Glutamatergic neuron (in vitro differentiated cells): ENCODE measurements around the gene DCLK1. TPM values are rescaled to one million over a fixed set of nuclear protein-coding genes. Genes with fewer than 3 reads are reported as not detected.

Experiments used
- DNase-seq: peaks from one replicate; pipeline ENCODE4 v3.0.0; 2022
- H3K27ac Mint-ChIP-seq: one replicate; pipeline ENCODE4 v1.8.0; 2020; ENCODE audit warnings: mild to moderate bottlenecking, mixed read lengths, inconsistent platforms; ENCODE audit not compliant: unreplicated experiment
- H3K27me3 Mint-ChIP-seq: one replicate; pipeline ENCODE4 v1.8.0; 2020; ENCODE audit warnings: mild to moderate bottlenecking, moderate library complexity, mixed read lengths, inconsistent platforms; ENCODE audit not compliant: unreplicated experiment
- H3K36me3 Mint-ChIP-seq: one replicate; pipeline ENCODE4 v1.8.0; 2020; ENCODE audit warnings: mild to moderate bottlenecking, mixed read lengths, inconsistent platforms; ENCODE audit not compliant: unreplicated experiment
- H3K4me1 Mint-ChIP-seq: one replicate; pipeline ENCODE4 v1.8.0; 2020; ENCODE audit warnings: mild to moderate bottlenecking, low read depth, mixed read lengths, inconsistent platforms; ENCODE audit not compliant: unreplicated experiment
- H3K4me3 Mint-ChIP-seq: one replicate; pipeline ENCODE4 v1.8.0; 2020; ENCODE audit warnings: mild to moderate bottlenecking, mixed read lengths, inconsistent platforms; ENCODE audit not compliant: unreplicated experiment
- H3K9me3 Mint-ChIP-seq: one replicate; pipeline ENCODE4 v1.8.0; 2020; ENCODE audit warnings: mild to moderate bottlenecking, moderate library complexity, mixed read lengths, inconsistent platforms; ENCODE audit not compliant: unreplicated experiment
- CTCF ChIP-seq: fragments of 200-600 bp; sonication (generic); IDR thresholded peaks from one replicate; pipeline ENCODE4 v1.5.0; 2021; ENCODE audit not compliant: partially characterized antibody, unreplicated experiment
- total RNA-seq: library from RNA; stranded (reverse); fragmentation: NEBNext Ultra II Directional; extraction: Animal tissue kit (Norgen Biotek cat#: 25700); gene quantifications from one replicate; pipeline ENCODE4 v1.2.1, GENCODE V29; 2021; ENCODE audit not compliant: unreplicated experiment

Gene DCLK1
- total RNA-seq, 1 donor from 2014 or later = 63.9 TPM

DNA sequence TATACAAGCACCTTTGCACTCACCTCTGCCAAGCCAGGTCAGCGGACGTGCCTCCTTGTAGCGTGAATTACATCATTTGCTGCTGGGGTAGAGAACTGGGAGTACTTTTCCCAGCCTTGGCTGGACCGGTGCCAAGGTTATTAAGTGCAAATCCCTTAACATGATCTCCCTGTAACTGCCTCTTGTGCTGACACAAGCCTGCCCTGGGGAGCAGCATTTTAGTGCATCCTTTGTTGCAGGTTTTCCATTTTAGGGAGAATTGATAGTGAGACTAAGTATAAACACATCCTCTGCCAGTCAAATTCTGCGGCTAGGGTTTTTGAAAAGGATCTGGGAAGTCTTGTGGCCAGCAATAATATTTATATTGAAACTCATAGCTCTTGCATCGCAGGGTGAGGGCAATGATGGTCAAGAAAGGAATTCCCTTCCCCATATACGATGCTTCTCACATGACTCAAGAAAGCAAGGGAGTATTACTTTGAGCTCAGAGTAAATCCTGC, 32.7 kb upstream of the DCLK1 start:
- Mint-ChIP-seq H3K4me3 (no peak overlapping the region), H3K36me3 (no peaks in the 10 kb centered on the region), H3K27ac (no peak overlapping the region), H3K9me3 (no peaks in the 10 kb centered on the region), H3K4me1 (peaks cover 11% of the 10 kb centered on the region), H3K27me3 (no peaks in the 10 kb centered on the region)
- no peak for TF ChIP-seq CTCF
- peak; percentile 59 for DNase-seq

DNA sequence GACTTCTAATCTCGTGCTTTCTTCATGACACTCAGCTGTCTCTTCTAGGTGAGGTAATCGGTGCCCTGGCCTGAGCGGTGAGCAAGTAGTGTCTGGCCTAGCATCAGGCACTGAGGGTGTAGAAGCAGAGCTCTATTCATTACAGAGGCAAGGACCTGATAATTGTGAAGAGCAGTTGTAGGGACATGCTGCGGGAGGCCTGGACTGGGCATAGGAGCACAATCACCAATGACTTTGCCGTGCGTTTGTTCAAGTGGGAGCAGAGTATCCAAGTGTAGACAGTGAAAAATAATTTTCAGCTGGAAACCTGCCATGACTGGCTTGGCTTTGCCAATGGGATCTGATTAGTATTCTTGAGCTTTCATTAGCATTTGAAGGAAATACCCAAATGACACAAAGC, 32.1 kb upstream of the DCLK1 start:
- H3K4me1 Mint-ChIP-seq = peaks cover 11% of the 10 kb centered on the region
- H3K27ac Mint-ChIP-seq = no peak overlapping the region
- TF ChIP-seq CTCF = no peak
- no peak overlapping the region for H3K4me3 Mint-ChIP-seq
- H3K9me3 Mint-ChIP-seq = no peaks in the 10 kb centered on the region
- DNase-seq = no peak
- H3K27me3 Mint-ChIP-seq = no peaks in the 10 kb centered on the region
- H3K36me3 Mint-ChIP-seq = no peaks in the 10 kb centered on the region

DNA sequence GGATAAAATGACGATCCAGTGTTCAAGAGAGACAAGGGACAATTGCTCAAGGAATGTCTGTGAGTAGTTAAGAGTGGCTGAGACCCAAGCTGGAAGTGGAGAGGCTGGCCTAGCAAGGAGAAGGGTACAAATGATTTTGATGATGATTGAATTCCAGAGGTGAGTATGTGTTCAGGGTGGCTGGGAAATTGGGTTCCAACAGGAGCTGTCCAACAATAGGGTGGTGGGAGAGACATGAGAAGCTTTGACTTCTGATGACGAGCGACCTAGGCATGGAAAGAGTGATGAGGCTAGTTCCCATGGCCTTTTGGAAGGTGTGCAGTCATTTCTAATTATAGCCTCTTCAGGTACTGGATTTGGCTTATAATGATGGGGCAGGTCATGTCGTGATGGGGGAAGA, 29.1 kb upstream of the DCLK1 start:
- peaks cover 6% of the 10 kb centered on the region for H3K36me3 Mint-ChIP-seq
- peaks cover 1% of the 10 kb centered on the region for H3K9me3 Mint-ChIP-seq
- H3K27me3 Mint-ChIP-seq = no peaks in the 10 kb centered on the region
- TF ChIP-seq CTCF = no peak
- DNase-seq = no peak
- peaks cover 21% of the 10 kb centered on the region for H3K4me1 Mint-ChIP-seq
- no peak overlapping the region for H3K4me3 Mint-ChIP-seq
- no peak overlapping the region for H3K27ac Mint-ChIP-seq

GRCh38 chr13:36158611-36159010, 27.4 kb upstream of the DCLK1 start:
- no peak for TF ChIP-seq CTCF
- DNase-seq = no peak
- peaks cover 19% of the 10 kb centered on the region for H3K4me1 Mint-ChIP-seq

DNA sequence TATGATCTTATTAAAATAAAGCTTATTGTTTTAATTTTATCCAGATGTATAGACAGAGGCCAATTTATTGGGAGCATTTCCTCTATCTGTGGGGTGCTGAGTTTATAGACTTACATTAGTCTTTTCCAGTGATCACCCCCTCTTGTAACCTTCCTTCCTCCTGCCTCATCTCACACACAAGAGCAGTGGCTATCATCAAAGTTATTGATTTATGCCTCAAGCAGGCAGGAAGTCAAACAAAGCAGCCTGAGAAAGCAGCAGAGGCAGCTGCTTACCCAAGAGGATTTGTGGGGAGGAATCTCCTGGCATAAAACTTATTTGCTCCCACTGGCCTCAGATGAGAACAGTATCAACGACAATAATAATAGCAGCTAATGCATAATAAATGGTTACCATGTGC, 26.3 kb upstream of the DCLK1 start:
- peaks cover 8% of the 10 kb centered on the region for H3K9me3 Mint-ChIP-seq
- peaks cover 14% of the 10 kb centered on the region for H3K4me1 Mint-ChIP-seq
- peaks cover 6% of the 10 kb centered on the region for H3K36me3 Mint-ChIP-seq
- no peak for DNase-seq
- peaks cover 5% of the 10 kb centered on the region for H3K27me3 Mint-ChIP-seq
- TF ChIP-seq CTCF = no peak
- H3K4me3 Mint-ChIP-seq = no peak overlapping the region
- no peak overlapping the region for H3K27ac Mint-ChIP-seq

More at GRCh38 chr13:36158611-36159010, 27.4 kb upstream of the DCLK1 start:
- peaks cover 3% of the 10 kb centered on the region for H3K27me3 Mint-ChIP-seq
- no peak overlapping the region for H3K4me3 Mint-ChIP-seq
- no peak overlapping the region for H3K27ac Mint-ChIP-seq
- peaks cover 8% of the 10 kb centered on the region for H3K9me3 Mint-ChIP-seq
- peaks cover 6% of the 10 kb centered on the region for H3K36me3 Mint-ChIP-seq
